ENCODE data around the gene TMEM11. TPM values are rescaled to one million over a fixed set of nuclear protein-coding genes. Genes with fewer than 3 reads are reported as not detected.

Gene TMEM11
- total RNA-seq, 1 donor, result 18.1 TPM

DNA sequence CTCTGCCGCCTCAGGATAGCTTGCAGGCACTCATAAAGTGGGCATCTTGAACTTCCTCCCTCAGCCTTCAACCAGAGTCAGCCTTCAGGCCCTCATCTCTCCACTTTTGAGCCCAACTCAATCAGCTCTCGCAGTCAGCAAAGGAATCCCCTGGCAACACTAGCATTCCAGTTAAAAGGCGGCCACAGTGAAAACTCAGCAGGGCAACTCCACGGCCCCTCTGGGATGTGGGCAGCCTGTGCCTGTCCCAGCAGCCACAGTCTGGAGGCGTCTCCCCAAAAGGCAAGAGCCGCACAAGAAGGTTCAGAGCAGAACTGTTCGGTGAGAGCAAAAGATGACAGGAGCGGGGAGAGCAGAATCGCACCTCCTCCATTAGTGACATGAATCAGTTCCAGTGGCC, 9.0 kb downstream of the TMEM11 start:
- Histone ChIP-seq H3K9me3 (ENCODE audit: low read depth, low read length) (no peaks in the 10 kb centered on the region), H3K4me2 (ENCODE audit: insufficient read depth, low read length) (no peak overlapping the region), H3K27me3 (ENCODE audit: insufficient read depth, low read length) (no peaks in the 10 kb centered on the region), H3K4me3 (ENCODE audit: insufficient read depth, low read length) (no peak overlapping the region), H4K20me1 (ENCODE audit: insufficient read depth, low read length) (peaks cover 64% of the 10 kb centered on the region), H2AFZ (ENCODE audit: low read length) (no peak overlapping the region), H3K79me2 (ENCODE audit: insufficient read depth, low read length) (peaks cover 97% of the 10 kb centered on the region), H3K4me1 (ENCODE audit: insufficient read depth, low read length) (peaks cover 3% of the 10 kb centered on the region), H3K27ac (ENCODE audit: low read depth, low read length) (no peak overlapping the region), H3K36me3 (ENCODE audit: insufficient read depth, low read length) (peaks cover 13% of the 10 kb centered on the region)
- DNase-seq (ENCODE audit: insufficient read length, low spot score, missing footprints), result no peak
- TF ChIP-seq, protein P1, sequence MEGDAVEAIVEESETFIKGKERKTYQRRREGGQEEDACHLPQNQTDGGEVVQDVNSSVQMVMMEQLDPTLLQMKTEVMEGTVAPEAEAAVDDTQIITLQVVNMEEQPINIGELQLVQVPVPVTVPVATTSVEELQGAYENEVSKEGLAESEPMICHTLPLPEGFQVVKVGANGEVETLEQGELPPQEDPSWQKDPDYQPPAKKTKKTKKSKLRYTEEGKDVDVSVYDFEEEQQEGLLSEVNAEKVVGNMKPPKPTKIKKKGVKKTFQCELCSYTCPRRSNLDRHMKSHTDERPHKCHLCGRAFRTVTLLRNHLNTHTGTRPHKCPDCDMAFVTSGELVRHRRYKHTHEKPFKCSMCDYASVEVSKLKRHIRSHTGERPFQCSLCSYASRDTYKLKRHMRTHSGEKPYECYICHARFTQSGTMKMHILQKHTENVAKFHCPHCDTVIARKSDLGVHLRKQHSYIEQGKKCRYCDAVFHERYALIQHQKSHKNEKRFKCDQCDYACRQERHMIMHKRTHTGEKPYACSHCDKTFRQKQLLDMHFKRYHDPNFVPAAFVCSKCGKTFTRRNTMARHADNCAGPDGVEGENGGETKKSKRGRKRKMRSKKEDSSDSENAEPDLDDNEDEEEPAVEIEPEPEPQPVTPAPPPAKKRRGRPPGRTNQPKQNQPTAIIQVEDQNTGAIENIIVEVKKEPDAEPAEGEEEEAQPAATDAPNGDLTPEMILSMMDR (IDR thresholded peaks at IDR 0.05; ENCODE audit: extremely low read depth, low read depth, low read length), result no peak

DNA sequence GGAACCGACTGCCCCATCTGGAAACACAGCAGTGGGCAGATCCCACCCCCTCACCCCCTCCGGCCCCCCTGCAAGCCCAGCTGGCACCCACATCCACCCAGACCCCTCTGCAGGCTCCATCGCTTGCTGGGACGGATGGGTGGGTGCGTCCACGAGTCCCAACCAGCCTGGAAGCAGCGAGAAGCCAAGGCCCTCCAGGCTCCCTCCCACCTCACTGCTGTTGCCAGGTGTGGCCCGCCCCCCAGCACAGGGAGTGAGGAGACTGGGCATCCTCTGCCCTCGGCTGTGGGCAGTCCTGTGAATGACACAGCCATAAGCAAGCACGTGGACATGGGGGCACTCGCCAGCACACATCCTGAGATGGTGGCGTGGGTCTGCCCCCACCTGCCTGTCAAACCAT, 11.4 kb downstream of the TMEM11 start:
- H4K20me1 ChIP-seq (ENCODE audit: insufficient read depth, low read length), result peaks cover 71% of the 10 kb centered on the region
- TF ChIP-seq, protein P1 (IDR thresholded peaks at IDR 0.05; ENCODE audit: extremely low read depth, low read depth, low read length), result no peak
- H3K4me1 ChIP-seq (ENCODE audit: insufficient read depth, low read length), result peaks cover 3% of the 10 kb centered on the region

DNA sequence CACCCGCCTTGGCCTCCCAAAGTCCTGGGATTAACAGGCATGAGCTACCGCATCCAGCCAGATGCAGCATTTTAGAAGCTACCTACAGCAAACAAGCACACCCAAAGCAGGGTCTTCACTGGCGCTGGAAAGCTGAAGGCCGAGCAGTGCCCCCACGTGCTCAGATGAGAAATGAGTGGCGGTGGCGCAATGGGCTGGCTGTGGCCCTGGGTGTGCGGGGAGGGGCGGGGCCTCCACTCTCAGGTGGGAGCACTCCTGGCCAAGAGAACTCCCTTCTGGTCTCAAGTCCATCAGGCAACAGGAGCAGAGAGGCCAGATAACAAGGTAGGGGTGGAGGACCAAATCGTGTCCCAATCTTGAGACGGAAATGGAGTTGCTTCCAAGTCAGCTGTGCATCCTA, 12.1 kb downstream of the TMEM11 start:
- Histone ChIP-seq H4K20me1 (ENCODE audit: insufficient read depth, low read length) (peaks cover 73% of the 10 kb centered on the region), H3K4me2 (ENCODE audit: insufficient read depth, low read length) (no peak overlapping the region), H3K9me3 (ENCODE audit: low read depth, low read length) (no peaks in the 10 kb centered on the region), H3K36me3 (ENCODE audit: insufficient read depth, low read length) (peaks cover 19% of the 10 kb centered on the region), H3K4me3 (ENCODE audit: insufficient read depth, low read length) (no peak overlapping the region), H3K27me3 (ENCODE audit: insufficient read depth, low read length) (no peaks in the 10 kb centered on the region), H2AFZ (ENCODE audit: low read length) (no peak overlapping the region), H3K27ac (ENCODE audit: low read depth, low read length) (no peak overlapping the region), H3K4me1 (ENCODE audit: insufficient read depth, low read length) (peaks cover 3% of the 10 kb centered on the region), H3K79me2 (ENCODE audit: insufficient read depth, low read length) (peaks cover 98% of the 10 kb centered on the region)
- TF ChIP-seq, protein P1 (IDR thresholded peaks at IDR 0.05; ENCODE audit: extremely low read depth, low read depth, low read length), result no peak
- no peak for DNase-seq (ENCODE audit: insufficient read length, low spot score, missing footprints)

More for the DNA sequence above, 11.4 kb downstream of the TMEM11 start:
- Histone ChIP-seq H2AFZ (ENCODE audit: low read length) (no peak overlapping the region), H3K27me3 (ENCODE audit: insufficient read depth, low read length) (no peaks in the 10 kb centered on the region), H3K4me2 (ENCODE audit: insufficient read depth, low read length) (no peak overlapping the region), H3K27ac (ENCODE audit: low read depth, low read length) (no peak overlapping the region), H3K9me3 (ENCODE audit: low read depth, low read length) (no peaks in the 10 kb centered on the region), H3K79me2 (ENCODE audit: insufficient read depth, low read length) (peaks cover 98% of the 10 kb centered on the region), H3K36me3 (ENCODE audit: insufficient read depth, low read length) (peaks cover 16% of the 10 kb centered on the region), H3K4me3 (ENCODE audit: insufficient read depth, low read length) (no peak overlapping the region)
- DNase-seq (ENCODE audit: insufficient read length, low spot score, missing footprints), result no peak

DNA sequence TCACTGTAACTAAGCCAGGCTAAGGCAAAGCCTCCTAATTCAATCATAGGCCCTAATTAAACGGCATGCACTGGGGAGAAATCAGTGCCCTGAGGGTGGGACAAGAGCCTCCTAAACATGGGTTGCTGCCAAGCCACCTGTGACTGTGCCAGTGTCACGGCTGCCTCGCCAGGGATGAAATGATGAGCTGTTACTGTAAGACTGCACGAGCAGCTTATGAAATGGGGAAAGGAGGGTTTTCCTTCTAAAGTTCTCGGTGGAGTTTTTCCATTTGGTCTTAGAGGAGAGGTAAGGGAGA, 12.7 kb downstream of the TMEM11 start:
- TF ChIP-seq, protein P1 (IDR thresholded peaks at IDR 0.05; ENCODE audit: extremely low read depth, low read depth, low read length), result no peak
- Histone ChIP-seq H3K36me3 (ENCODE audit: insufficient read depth, low read length) (peaks cover 26% of the 10 kb centered on the region), H4K20me1 (ENCODE audit: insufficient read depth, low read length) (peaks cover 73% of the 10 kb centered on the region), H3K9me3 (ENCODE audit: low read depth, low read length) (no peaks in the 10 kb centered on the region), H3K4me3 (ENCODE audit: insufficient read depth, low read length) (no peak overlapping the region), H3K4me1 (ENCODE audit: insufficient read depth, low read length) (peaks cover 3% of the 10 kb centered on the region), H2AFZ (ENCODE audit: low read length) (no peak overlapping the region), H3K4me2 (ENCODE audit: insufficient read depth, low read length) (no peak overlapping the region), H3K79me2 (ENCODE audit: insufficient read depth, low read length) (peaks cover 98% of the 10 kb centered on the region), H3K27ac (ENCODE audit: low read depth, low read length) (no peak overlapping the region), H3K27me3 (ENCODE audit: insufficient read depth, low read length) (no peaks in the 10 kb centered on the region)
- peak; percentile 79 for DNase-seq (ENCODE audit: insufficient read length, low spot score, missing footprints)

All from osteoblast (primary cell).